Vagina (tissue), 2 donors: ENCODE results near the gene ZRSR2. TPM values are rescaled to one million over a fixed set of nuclear protein-coding genes. Genes with fewer than 3 reads are reported as not detected.

Experiments used
- DNase-seq, 2 donors: peaks; one replicate each; pipeline ENCODE4 v3.0.0-alpha.2; 2017; ENCODE audit errors: extremely low spot score in 2 of 2
- H3K27ac ChIP-seq: fragments of 200-600 bp; sonication (generic); one replicate; pipeline ENCODE4 v1.5.1; 2019
- H3K27me3 ChIP-seq: fragments of 200-600 bp; sonication (generic); one replicate; pipeline ENCODE4 v1.5.1; 2019
- H3K36me3 ChIP-seq, 2 donors: fragments of 200-600 bp; sonication (generic); one replicate each; pipeline ENCODE4 v1.5.1; 2017 to 2019
- H3K4me1 ChIP-seq: fragments of 200-600 bp; sonication (generic); one replicate; pipeline ENCODE4 v1.5.1; 2019
- H3K4me3 ChIP-seq, 2 donors: fragments of 200-600 bp; sonication (generic); 1 replicate in 1 of 2; 2 replicates in 1 of 2; pipeline ENCODE4 v1.5.1; 2016 to 2019
- H3K9me3 ChIP-seq: fragments of 200-600 bp; sonication (generic); one replicate; pipeline ENCODE4 v1.5.1; 2019
- POLR2A ChIP-seq, 2 donors: fragments of 450-650 bp; IDR thresholded peaks; one replicate each; pipeline ENCODE4 v1.6.1; 2017; ENCODE audit warnings: antibody characterized with exemption in 2 of 2, mild to moderate bottlenecking in 2 of 2, moderate library complexity in 2 of 2
- POLR2AphosphoS5 ChIP-seq, 2 donors: sonication (generic); formaldehyde crosslinking; IDR thresholded peaks; one replicate each; pipeline ENCODE4 v1.9.0; 2017; ENCODE audit warnings: antibody characterized with exemption in 2 of 2, mild to moderate bottlenecking in 2 of 2, low read depth in 1 of 2; ENCODE audit not compliant: insufficient read depth in 1 of 2
- intact Hi-C: fragments of 100-400 bp; cut with DNase I; formaldehyde crosslinking; loops from one replicate; pipeline ENCODE4 v1.15.1; 2023
- total RNA-seq: library from RNA; depleted of rRNA; stranded (reverse); fragments of >200 nt; gene quantifications from one replicate; pipeline ENCODE4 v1.2.3, GENCODE V29; 2016
- TF ChIP-seq, protein P1 (sequence below), 3 experiments: fragments of 450-650 bp in 2 of 3; fragments of 200-600 bp in 1 of 3; sonication (generic) in 1 of 3; IDR thresholded peaks; one replicate each; pipeline ENCODE4 v1.5.1; 2017 to 2019; ENCODE audit warnings: antibody characterized with exemption in 3 of 3, mild to moderate bottlenecking in 2 of 3, moderate library complexity in 2 of 3

The ZRSR2 gene
- total RNA-seq, 1 donor from 2014 or later: 12.5 TPM

DNA sequence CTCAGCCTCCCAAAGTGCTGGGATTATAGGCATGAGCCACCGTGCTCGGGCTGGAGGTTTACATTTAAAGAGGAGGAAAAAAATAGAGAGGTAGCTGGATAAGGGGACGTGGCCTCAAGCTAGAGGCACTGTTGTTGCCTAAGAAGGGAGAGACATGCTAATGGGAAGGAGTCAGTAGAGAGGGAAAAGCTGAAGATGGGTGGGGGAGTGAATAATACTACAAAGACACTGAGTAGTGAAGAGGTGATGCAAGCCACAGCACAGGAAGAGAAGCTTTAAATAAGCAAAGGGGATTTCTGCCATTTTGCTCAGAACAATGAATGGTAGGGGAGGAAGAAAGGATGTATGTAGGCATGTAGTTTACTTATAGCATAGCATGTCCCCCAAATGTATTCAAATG is 75.9 kb downstream of the ZRSR2 start:
- Histone ChIP-seq H3K4me1 (no peaks in the 10 kb centered on the region), H3K36me3 (no peaks in the 10 kb centered on the region), H3K9me3 (no peaks in the 10 kb centered on the region), H3K27ac (no peak overlapping the region), H3K4me3 (no peak overlapping the region), H3K27me3 (no peaks in the 10 kb centered on the region)
- TF ChIP-seq POLR2A (IDR thresholded peaks at IDR 0.05) (no peak), POLR2AphosphoS5 (IDR thresholded peaks at IDR 0.05; ENCODE audit: insufficient read depth in 1 of 2, low read depth in 1 of 2) (no peak)
- TF ChIP-seq, protein P1, sequence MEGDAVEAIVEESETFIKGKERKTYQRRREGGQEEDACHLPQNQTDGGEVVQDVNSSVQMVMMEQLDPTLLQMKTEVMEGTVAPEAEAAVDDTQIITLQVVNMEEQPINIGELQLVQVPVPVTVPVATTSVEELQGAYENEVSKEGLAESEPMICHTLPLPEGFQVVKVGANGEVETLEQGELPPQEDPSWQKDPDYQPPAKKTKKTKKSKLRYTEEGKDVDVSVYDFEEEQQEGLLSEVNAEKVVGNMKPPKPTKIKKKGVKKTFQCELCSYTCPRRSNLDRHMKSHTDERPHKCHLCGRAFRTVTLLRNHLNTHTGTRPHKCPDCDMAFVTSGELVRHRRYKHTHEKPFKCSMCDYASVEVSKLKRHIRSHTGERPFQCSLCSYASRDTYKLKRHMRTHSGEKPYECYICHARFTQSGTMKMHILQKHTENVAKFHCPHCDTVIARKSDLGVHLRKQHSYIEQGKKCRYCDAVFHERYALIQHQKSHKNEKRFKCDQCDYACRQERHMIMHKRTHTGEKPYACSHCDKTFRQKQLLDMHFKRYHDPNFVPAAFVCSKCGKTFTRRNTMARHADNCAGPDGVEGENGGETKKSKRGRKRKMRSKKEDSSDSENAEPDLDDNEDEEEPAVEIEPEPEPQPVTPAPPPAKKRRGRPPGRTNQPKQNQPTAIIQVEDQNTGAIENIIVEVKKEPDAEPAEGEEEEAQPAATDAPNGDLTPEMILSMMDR (IDR thresholded peaks at IDR 0.05): no peak
- intact Hi-C loops: no loop called here
- no peak for DNase-seq

DNA sequence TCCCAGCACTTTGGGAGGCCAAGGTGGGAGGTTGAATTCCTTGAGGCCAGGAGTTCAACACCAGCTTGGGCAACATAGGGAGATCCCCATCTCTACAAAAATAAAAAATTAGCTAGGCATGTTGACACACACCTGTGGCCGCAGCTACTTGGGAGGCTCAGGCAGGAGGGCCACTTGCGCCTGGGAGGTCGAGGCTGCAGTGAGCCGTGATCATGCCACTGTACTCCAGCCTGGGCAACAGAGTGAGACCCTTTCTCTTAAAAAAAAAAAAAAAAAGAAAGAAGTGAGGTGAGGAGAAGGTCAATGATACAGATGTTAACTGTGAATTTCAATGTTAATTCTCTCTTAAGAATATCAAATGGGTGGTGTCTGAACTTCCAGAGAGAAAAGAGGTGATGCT is 79.4 kb downstream of the ZRSR2 start:
- Histone ChIP-seq H3K4me1 (no peaks in the 10 kb centered on the region), H3K27me3 (no peaks in the 10 kb centered on the region), H3K4me3 (no peak overlapping the region), H3K27ac (no peak overlapping the region), H3K9me3 (no peaks in the 10 kb centered on the region), H3K36me3 (no peaks in the 10 kb centered on the region)
- TF ChIP-seq POLR2AphosphoS5 (IDR thresholded peaks at IDR 0.05; ENCODE audit: insufficient read depth in 1 of 2, low read depth in 1 of 2): no peak
- TF ChIP-seq, protein P1 (IDR thresholded peaks at IDR 0.05): no peak
- intact Hi-C loops: no loop called here
- DNase-seq: no peak

DNA sequence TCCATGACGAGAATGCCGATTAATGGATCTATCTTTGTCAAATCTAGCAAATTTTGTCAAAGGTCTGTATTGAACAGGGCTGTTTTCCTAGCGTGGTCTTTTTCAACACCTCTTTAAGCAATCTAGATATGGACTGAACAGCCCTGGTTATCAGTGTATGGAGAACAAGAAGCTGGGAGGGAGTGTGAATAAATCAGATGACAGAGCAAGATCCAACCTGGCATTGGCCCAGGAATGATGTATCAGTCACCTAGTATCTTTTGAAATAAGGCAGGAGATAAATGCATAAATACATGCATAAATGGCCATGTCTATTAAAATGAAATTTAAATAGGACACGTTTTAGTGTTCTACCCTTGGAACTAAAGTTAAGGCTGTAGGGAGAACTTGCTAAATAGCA is 80.0 kb downstream of the ZRSR2 start:
- Histone ChIP-seq H3K9me3 (no peaks in the 10 kb centered on the region), H3K4me1 (no peaks in the 10 kb centered on the region), H3K36me3 (no peaks in the 10 kb centered on the region), H3K27ac (no peak overlapping the region), H3K27me3 (no peaks in the 10 kb centered on the region), H3K4me3 (no peak overlapping the region)
- intact Hi-C loops: no loop called here
- DNase-seq: no peak
- TF ChIP-seq POLR2A (IDR thresholded peaks at IDR 0.05) (no peak), POLR2AphosphoS5 (IDR thresholded peaks at IDR 0.05; ENCODE audit: insufficient read depth in 1 of 2, low read depth in 1 of 2) (no peak)
- TF ChIP-seq, protein P1 (IDR thresholded peaks at IDR 0.05): no peak

Other genes starting within 250 kb of the ZRSR2 start
- 0.49 TPM for gene ACE2, start 189.5 kb upstream of the ZRSR2 start, total RNA-seq
- not detected for gene CLTRN, start 125.7 kb upstream of the ZRSR2 start, total RNA-seq
- gene CA5B, start 52.2 kb upstream of the ZRSR2 start, total RNA-seq: 24.6 TPM
- 18.9 TPM for gene AP1S2, start 64.3 kb downstream of the ZRSR2 start, total RNA-seq